Esophagus squamous epithelium (tissue), 5 donors: ENCODE results near the gene PCED1A. TPM values are rescaled to one million over a fixed set of nuclear protein-coding genes. Genes with fewer than 3 reads are reported as not detected.

Experiments used
- DNase-seq: peaks from one replicate; lab custom pipeline; 2025; lab: John Stamatoyannopoulos, UW
- H3K27ac ChIP-seq, 4 donors: fragments of 200-600 bp; sonication (generic); one replicate each; pipeline ENCODE4 v1.5.1; 2016 to 2019; ENCODE audit warnings: mild to moderate bottlenecking in 1 of 4
- H3K27me3 ChIP-seq, 4 donors: fragments of 200-600 bp; sonication (generic); 1 replicate in 3 of 4; 2 replicates in 1 of 4; pipeline versions ENCODE4 v1.5.1 to v1.6.0; 2017 to 2021; ENCODE audit warnings: antibody characterized with exemption in 1 of 4
- H3K36me3 ChIP-seq, 3 donors: fragments of 200-600 bp; sonication (generic); one replicate each; pipeline ENCODE4 v1.5.1; 2016 to 2019
- H3K4me1 ChIP-seq, 3 donors: fragments of 200-600 bp; sonication (generic); one replicate each; pipeline ENCODE4 v1.5.1; 2017 to 2019
- H3K4me3 ChIP-seq, 4 donors: fragments of 200-600 bp; sonication (generic); 1 replicate in 3 of 4; 2 replicates in 1 of 4; pipeline ENCODE4 v1.5.1; 2016 to 2019; ENCODE audit warnings: mild to moderate bottlenecking in 2 of 4, moderate library complexity in 1 of 4
- H3K9me3 ChIP-seq, 3 donors: fragments of 200-600 bp; sonication (generic); one replicate each; pipeline ENCODE4 v1.5.1; 2016 to 2019
- POLR2A ChIP-seq, 4 donors: fragments of 450-650 bp; IDR thresholded peaks; one replicate each; pipeline ENCODE4 v1.6.1; 2017; ENCODE audit warnings: antibody characterized with exemption in 4 of 4, mild to moderate bottlenecking in 4 of 4, moderate library complexity in 3 of 4
- WGBS, 2 donors: methylation state at CpG; one replicate each; pipeline ENCODE4 v1.1.5; 2018; 5-methylcytosine and 5-hydroxymethylcytosine counted together
- intact Hi-C: fragments of 100-400 bp; cut with DNase I; formaldehyde crosslinking; loops from one replicate; pipeline ENCODE4 v1.15.0; 2022
- total RNA-seq, 4 donors: library from RNA; depleted of rRNA; stranded (reverse); fragments of >200 nt; gene quantifications; one replicate each; pipeline ENCODE4 v1.1.0, GENCODE V29; 2016
- TF ChIP-seq, protein P1 (sequence below), 6 experiments: fragments of 450-650 bp in 4 of 6; fragments of 200-600 bp in 2 of 6; sonication (generic) in 2 of 6; IDR thresholded peaks; one replicate each; pipeline ENCODE4 v1.5.1; 2016 to 2019; ENCODE audit warnings: antibody characterized with exemption in 6 of 6, mild to moderate bottlenecking in 4 of 6, moderate library complexity in 4 of 6
- donor health status: DM: yes; HTN: yes; CAD: no.

PCED1A gene, protein sequence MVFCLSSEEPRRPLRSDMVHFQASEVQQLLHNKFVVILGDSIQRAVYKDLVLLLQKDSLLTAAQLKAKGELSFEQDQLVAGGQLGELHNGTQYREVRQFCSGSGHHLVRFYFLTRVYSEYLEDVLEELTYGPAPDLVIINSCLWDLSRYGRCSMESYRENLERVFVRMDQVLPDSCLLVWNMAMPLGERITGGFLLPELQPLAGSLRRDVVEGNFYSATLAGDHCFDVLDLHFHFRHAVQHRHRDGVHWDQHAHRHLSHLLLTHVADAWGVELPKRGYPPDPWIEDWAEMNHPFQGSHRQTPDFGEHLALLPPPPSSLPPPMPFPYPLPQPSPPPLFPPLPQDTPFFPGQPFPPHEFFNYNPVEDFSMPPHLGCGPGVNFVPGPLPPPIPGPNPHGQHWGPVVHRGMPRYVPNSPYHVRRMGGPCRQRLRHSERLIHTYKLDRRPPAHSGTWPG
- 10 to 100 TPM in 3 of 4 donors, 1 to 10 TPM in 1; 9.0 to 25.6 (median 16.6) TPM for total RNA-seq

DNA sequence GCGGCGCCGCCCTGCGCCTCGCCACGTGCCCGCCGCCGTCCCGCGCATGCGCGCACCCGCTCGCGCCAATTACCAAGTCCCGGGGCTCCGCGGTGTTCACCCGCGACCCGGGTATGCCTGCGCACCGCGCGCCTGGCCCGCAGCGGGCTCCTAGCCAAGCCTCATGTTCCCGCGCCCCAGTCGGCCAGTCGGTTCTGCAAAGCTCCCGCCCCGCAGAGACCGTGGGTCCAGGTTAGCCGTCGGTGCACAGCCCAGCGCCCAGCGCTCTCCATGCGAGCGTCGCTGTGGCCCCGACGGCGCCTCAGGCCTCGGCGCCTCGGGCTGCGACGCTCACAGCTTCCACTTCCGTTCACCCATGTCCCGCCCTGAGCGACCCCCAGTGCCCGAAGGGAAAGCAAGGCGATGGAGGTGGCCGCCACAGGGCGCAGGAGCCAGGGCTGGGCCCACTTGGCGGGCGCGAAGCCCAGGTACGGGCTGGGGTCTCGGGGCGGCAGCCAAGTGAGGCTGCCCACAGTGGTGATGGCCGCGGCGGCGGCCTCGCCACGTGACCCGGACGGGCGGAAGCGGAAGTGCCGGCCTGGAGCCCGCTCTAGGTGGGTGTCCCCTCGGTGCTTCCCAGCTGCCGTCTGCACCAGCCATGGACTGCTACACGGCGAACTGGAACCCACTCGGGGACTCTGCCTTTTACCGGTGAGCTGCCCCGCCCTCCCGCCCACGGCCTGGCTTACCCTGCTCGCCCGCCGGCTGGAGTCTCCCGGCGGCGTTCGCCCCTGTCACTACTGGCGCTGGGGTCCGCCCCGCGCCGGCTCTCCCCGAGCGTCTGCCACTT lies at the start of gene PCED1A, which contains the start of gene VPS16:
Gene PCED1A (minus strand): TSS at position 518 of the 829 bp plus-strand sequence. CDS start 743 bp downstream, outside the sequence.
Gene VPS16 (plus strand): TSS at position 608 of the 829 bp plus-strand sequence. CDS start 30 bp downstream, at position 638.
- intact Hi-C loops = no loop called here
- peak in 2 of 4 donors; percentile 26 to 59 for TF ChIP-seq POLR2A (IDR thresholded peaks at IDR 0.05)
- TF ChIP-seq, protein P1, sequence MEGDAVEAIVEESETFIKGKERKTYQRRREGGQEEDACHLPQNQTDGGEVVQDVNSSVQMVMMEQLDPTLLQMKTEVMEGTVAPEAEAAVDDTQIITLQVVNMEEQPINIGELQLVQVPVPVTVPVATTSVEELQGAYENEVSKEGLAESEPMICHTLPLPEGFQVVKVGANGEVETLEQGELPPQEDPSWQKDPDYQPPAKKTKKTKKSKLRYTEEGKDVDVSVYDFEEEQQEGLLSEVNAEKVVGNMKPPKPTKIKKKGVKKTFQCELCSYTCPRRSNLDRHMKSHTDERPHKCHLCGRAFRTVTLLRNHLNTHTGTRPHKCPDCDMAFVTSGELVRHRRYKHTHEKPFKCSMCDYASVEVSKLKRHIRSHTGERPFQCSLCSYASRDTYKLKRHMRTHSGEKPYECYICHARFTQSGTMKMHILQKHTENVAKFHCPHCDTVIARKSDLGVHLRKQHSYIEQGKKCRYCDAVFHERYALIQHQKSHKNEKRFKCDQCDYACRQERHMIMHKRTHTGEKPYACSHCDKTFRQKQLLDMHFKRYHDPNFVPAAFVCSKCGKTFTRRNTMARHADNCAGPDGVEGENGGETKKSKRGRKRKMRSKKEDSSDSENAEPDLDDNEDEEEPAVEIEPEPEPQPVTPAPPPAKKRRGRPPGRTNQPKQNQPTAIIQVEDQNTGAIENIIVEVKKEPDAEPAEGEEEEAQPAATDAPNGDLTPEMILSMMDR (IDR thresholded peaks at IDR 0.05) = no peak
- peak; percentile 34 for DNase-seq
- Histone ChIP-seq H3K9me3 (no peaks in the 10 kb centered on the region), H3K27me3 (no peaks in the 10 kb centered on the region), H3K4me3 (peak within 1 kb of the TSS; percentile 76 to 100 (median 82)), H3K27ac (peak within 1 kb of the TSS; percentile 83 to 95 (median 92)), H3K36me3 (peaks cover 0 to 31% (median 0%) of the 10 kb centered on the region in 3 donors), H3K4me1 (peaks cover 12 to 44% (median 18%) of the 10 kb centered on the region in 3 donors)
- 16% methylated on average over 5 of the region's 98 CpGs; no CpG with 5 or more reads in 1 of the 2 donors for WGBS, 2 donors

DNA sequence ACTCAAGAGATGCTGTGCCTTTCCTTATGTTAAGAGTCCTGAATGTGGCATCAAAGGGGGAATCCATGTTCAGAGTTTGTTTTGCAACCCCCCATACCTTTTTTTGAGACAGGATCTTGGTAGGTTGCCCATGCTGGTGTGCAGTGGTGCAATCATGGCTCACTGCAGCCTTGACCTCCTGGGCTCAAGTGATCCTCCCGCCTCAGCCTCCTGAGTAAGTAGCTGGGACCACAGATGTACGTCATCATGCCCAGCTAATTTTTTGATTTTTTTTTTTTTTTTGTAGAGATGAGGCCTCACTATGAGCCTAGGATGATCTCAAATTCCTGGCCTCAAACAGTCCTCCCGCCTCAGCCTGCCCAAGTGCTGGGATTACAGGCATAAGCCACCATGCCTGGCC lies 49.3 kb upstream of the PCED1A start:
- Histone ChIP-seq H3K9me3 (no peaks in the 10 kb centered on the region), H3K27me3 (no peaks in the 10 kb centered on the region), H3K4me1 (peaks cover 3 to 42% (median 7%) of the 10 kb centered on the region in 3 donors), H3K36me3 (no peaks in the 10 kb centered on the region), H3K27ac (no peak overlapping the region), H3K4me3 (no peak overlapping the region)
- WGBS, 2 donors = 92 to 100% methylated on average over 3 of the region's 3 CpGs
- no peak for TF ChIP-seq POLR2A (IDR thresholded peaks at IDR 0.05)
- TF ChIP-seq, protein P1 (IDR thresholded peaks at IDR 0.05) = no peak
- DNase-seq = no peak
- intact Hi-C loops = no loop called here

DNA sequence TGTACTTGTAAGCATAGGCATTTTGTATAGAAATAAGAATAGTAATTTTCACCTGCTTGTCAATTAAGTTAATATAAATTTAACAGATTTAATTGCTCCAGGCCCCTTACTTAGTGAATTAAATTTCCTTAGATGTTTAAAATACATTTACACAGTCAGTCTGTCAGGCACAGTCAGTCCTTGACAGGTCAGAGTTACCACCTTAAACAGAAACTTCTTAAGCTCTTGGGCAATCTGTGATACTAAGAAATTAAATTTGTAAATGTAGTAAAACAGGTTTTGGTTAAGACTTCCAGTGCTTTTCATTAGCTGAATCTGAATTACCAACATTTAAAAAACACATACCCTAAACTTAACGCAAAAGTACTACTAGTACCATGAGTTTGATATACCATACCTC lies 48.8 kb upstream of the PCED1A start:
- DNase-seq = no peak
- TF ChIP-seq, protein P1 (IDR thresholded peaks at IDR 0.05) = no peak
- H3K36me3 ChIP-seq = no peaks in the 10 kb centered on the region
- H3K9me3 ChIP-seq = no peaks in the 10 kb centered on the region
- H3K4me1 ChIP-seq = peaks cover 3 to 46% (median 7%) of the 10 kb centered on the region in 3 donors
- no peak overlapping the region for H3K4me3 ChIP-seq
- H3K27ac ChIP-seq = no peak overlapping the region
- no peaks in the 10 kb centered on the region for H3K27me3 ChIP-seq
- 42 to 70% methylated on average over 1 of the region's 1 CpG for WGBS, 2 donors
- intact Hi-C loops = no loop called here

DNA sequence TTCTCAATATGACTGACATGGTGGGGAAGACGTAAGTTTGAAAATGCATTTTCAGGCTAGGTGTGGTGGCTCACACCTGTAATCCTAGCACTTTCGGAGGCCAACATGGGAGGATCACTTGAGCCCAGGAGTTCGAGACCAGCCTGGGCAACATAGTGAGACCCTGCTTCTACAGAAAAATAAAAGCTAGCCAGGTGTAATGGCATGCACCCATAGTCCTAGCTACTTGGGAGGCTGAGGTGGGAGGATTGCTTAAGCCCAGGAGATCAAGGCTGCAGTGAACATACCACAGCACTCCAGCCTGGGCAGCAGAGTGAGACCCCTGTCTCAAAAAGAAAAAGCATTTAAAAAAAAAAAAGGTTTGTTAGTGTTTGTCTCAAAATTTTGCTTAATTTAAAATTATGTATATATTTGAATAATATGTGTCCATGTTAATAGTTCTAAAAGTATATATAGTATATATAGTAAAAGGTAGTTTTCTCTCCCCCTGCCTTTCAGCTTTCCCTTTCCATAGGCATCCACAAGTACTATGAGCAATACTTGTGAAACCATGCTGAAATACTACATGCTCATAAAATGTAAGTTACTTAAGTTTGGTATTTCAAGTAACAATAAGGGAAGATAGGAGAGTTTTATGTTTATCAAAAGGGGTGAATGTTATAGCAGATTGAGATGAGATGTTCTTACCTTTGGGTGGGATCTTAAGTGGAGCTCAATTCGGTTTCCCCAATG lies 47.9 kb upstream of the PCED1A start:
- no peak overlapping the region for H3K27ac ChIP-seq
- no peaks in the 10 kb centered on the region for H3K36me3 ChIP-seq
- intact Hi-C loops = no loop called here
- 88 to 93% methylated on average over 3 to 4 of the region's 4 CpGs for WGBS, 2 donors
- H3K27me3 ChIP-seq = no peaks in the 10 kb centered on the region
- H3K9me3 ChIP-seq = no peaks in the 10 kb centered on the region
- DNase-seq = no peak
- TF ChIP-seq, protein P1 (IDR thresholded peaks at IDR 0.05) = no peak
- no peak for TF ChIP-seq POLR2A (IDR thresholded peaks at IDR 0.05)
- H3K4me3 ChIP-seq = no peak overlapping the region
- H3K4me1 ChIP-seq = peaks cover 3 to 52% (median 7%) of the 10 kb centered on the region in 3 donors
